PFSK-1 (cell line): ENCODE measurements around the gene MEGF11.

Experiments
- FOXP2 ChIP-seq: optimal IDR thresholded peaks from 2 replicates; pipeline ENCODE3; 2011; ENCODE audit warnings: borderline replicate concordance, control low read depth, inconsistent platforms; ENCODE audit not compliant: insufficient read depth; ENCODE audit errors: extremely low read length, extremely low read depth
- POLR2AphosphoS5 ChIP-seq: IDR thresholded peaks from 2 replicates; pipeline ENCODE4 v1.6.1; 2012; ENCODE audit warnings: low read depth, mild to moderate bottlenecking, control low read depth, low read length, moderate library complexity
- SIN3A ChIP-seq: IDR thresholded peaks from 2 replicates; pipeline ENCODE4 v1.6.1; 2012; ENCODE audit warnings: mild to moderate bottlenecking, low read length, moderate library complexity, borderline replicate concordance; ENCODE audit not compliant: insufficient read depth
- TAF1 ChIP-seq: IDR thresholded peaks from 2 replicates; pipeline ENCODE4 v1.6.1; 2012; ENCODE audit warnings: low read length, control low read depth, borderline replicate concordance; ENCODE audit not compliant: insufficient read depth
- TF ChIP-seq, protein P1 (sequence below), 2 experiments: IDR thresholded peaks; 2 replicates each; pipeline versions ENCODE4 v1.6.1 to v1.8.0; 2011 to 2012; ENCODE audit warnings: low read depth in 2 of 2, low read length in 2 of 2, control low read depth in 1 of 2, inconsistent platforms in 1 of 2, mild to moderate bottlenecking in 1 of 2, moderate library complexity in 1 of 2; ENCODE audit not compliant: insufficient read depth in 1 of 2

Gene MEGF11

DNA sequence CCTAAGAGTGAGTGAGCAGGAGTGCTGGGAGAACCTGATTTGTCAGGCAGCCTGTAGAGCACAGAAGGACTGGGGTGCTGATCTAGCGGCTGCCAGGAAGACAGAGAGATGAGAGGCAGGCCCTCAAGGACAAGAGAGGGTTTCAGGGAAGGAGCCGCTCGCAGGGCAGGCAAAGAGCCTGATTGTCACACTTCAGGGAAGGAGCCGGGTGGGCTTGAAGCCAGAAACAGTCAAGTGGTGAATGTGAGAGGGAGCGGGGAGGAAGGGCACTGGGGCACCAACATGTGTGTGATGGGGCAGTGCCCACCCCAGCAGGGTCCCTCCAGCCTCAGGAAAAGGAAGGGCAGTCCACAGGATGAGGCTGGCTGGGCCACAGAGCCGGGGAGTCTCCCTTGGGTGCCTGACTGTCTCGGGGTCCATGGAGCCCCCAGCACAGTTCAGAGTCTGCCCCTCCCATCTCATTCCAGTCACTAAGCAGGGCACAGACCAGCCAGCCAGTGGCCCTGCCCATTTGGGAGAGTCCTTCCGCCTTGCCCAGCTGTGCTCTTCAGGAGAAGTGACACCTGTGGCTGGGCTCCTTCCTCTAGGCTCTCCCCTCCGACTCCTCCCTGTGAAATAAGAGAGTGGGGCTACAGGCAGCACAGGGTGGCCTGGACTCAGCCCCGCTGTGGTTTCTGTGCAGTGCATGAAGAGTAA is 235.6 kb downstream of the MEGF11 start:
- no peak for TF ChIP-seq TAF1
- TF ChIP-seq, protein P1, sequence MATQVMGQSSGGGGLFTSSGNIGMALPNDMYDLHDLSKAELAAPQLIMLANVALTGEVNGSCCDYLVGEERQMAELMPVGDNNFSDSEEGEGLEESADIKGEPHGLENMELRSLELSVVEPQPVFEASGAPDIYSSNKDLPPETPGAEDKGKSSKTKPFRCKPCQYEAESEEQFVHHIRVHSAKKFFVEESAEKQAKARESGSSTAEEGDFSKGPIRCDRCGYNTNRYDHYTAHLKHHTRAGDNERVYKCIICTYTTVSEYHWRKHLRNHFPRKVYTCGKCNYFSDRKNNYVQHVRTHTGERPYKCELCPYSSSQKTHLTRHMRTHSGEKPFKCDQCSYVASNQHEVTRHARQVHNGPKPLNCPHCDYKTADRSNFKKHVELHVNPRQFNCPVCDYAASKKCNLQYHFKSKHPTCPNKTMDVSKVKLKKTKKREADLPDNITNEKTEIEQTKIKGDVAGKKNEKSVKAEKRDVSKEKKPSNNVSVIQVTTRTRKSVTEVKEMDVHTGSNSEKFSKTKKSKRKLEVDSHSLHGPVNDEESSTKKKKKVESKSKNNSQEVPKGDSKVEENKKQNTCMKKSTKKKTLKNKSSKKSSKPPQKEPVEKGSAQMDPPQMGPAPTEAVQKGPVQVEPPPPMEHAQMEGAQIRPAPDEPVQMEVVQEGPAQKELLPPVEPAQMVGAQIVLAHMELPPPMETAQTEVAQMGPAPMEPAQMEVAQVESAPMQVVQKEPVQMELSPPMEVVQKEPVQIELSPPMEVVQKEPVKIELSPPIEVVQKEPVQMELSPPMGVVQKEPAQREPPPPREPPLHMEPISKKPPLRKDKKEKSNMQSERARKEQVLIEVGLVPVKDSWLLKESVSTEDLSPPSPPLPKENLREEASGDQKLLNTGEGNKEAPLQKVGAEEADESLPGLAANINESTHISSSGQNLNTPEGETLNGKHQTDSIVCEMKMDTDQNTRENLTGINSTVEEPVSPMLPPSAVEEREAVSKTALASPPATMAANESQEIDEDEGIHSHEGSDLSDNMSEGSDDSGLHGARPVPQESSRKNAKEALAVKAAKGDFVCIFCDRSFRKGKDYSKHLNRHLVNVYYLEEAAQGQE (IDR thresholded peaks at IDR 0.05; ENCODE audit: insufficient read depth in 1 of 2, low read depth in 2 of 2, low read length in 2 of 2): no peak
- TF ChIP-seq FOXP2: no peak
- TF ChIP-seq POLR2AphosphoS5: no peak
- TF ChIP-seq SIN3A: no peak

DNA sequence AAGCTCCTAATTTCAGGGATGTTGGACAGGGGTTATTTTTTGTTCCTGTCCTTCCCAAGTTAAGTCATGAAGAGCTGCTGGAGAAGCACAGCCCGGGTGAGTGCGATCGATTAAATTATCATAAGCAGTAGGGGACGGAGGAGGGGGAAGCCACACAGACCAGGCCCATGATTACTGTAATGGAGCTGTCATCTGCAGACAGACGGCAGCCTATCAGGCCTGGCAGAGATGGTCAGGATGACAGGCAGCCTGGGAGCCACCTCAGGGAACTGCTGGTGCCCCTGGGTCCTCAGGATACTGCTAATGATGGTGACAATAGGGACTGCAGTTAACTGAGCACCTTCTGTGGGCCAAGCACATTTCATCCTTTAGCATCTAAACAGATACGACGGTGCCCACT is 236.6 kb downstream of the MEGF11 start:
- TF ChIP-seq SIN3A (no peak), POLR2AphosphoS5 (no peak), TAF1 (no peak), FOXP2 (no peak)
- TF ChIP-seq, protein P1 (IDR thresholded peaks at IDR 0.05; ENCODE audit: insufficient read depth in 1 of 2, low read depth in 2 of 2, low read length in 2 of 2): no peak

DNA sequence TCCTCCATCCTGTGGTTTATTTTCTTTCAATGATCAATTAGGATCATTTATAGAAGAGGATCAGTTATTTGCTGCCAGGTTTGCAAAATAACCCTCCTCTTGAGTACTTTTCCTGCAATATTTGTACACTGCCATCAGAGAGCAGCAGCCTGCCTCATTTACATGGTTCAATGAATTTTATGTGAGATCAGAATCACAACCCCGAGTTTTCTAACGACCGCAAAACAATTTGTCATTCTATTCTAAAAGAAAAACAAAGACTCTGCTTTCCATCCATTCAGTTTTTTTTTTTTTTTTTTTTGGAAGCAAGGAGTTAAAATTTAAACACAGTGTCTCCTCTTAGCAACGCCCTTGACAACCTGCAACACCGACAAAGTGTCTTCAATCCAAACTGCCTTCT is 237.4 kb downstream of the MEGF11 start:
- TF ChIP-seq SIN3A: no peak
- TF ChIP-seq TAF1: no peak
- TF ChIP-seq, protein P1 (IDR thresholded peaks at IDR 0.05; ENCODE audit: insufficient read depth in 1 of 2, low read depth in 2 of 2, low read length in 2 of 2): no peak
- TF ChIP-seq POLR2AphosphoS5: no peak
- TF ChIP-seq FOXP2: no peak

DNA sequence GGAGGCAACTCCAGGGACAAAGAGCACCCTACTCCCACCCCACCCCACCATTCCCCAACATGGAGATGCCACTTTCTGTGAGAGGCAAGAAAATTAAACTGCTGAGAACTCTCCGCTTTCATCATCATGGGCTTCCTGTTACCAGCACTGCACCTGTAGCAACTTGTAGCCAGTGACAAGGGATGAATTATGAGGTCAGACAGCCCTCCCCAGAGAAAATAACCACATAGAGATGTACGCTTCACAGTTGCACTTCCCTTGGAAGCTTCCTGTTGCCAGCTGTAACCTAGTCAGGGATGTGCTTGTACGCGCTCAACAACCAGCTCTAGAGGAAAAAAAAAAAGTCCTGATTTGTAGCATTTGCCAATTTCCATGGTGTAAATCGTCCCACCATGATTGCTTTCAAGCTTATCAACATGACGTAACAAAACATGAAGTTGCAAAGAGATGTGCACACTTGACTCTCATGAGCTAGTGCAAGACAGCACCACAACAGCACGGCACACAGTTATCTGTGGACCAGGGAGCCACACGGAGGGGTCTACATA is 238.8 kb downstream of the MEGF11 start:
- no peak for TF ChIP-seq TAF1
- TF ChIP-seq, protein P1 (IDR thresholded peaks at IDR 0.05; ENCODE audit: insufficient read depth in 1 of 2, low read depth in 2 of 2, low read length in 2 of 2): no peak
